K562 (cell line): ENCODE measurements around the gene HSD11B1L. TPM values are rescaled to one million over a fixed set of nuclear protein-coding genes. Genes with fewer than 3 reads are reported as not detected.

Experiments used
- CBX2 ChIP-seq: fragments of 200-600 bp; sonication (generic); IDR thresholded peaks from one replicate; pipeline ENCODE4 v1.6.1; 2012; ENCODE audit warnings: mild to moderate bottlenecking, low read length, inconsistent platforms; ENCODE audit not compliant: insufficient read depth, poor library complexity, severe bottlenecking
- KDM5B ChIP-seq: fragments of 200-600 bp; sonication (generic); IDR thresholded peaks from 2 replicates; pipeline ENCODE4 v1.6.1; 2012; ENCODE audit warnings: low read depth, mild to moderate bottlenecking, moderate library complexity, low read length, control low read depth, inconsistent platforms; ENCODE audit not compliant: insufficient replicate concordance
- RAD51 ChIP-seq: fragments of 450-650 bp; IDR thresholded peaks from 2 replicates; pipeline ENCODE4 v1.7.1; 2016; ENCODE audit warnings: low read depth, mild to moderate bottlenecking, borderline replicate concordance
- SIRT6 ChIP-seq: IDR thresholded peaks from one replicate; pipeline ENCODE4 v1.6.1; 2012; ENCODE audit warnings: low read depth, mild to moderate bottlenecking, control low read depth, inconsistent platforms, low read length, moderate library complexity
- SOX6 ChIP-seq: fragments of 450-650 bp; IDR thresholded peaks from 2 replicates; pipeline ENCODE4 v1.6.1; 2014; ENCODE audit warnings: mild to moderate bottlenecking
- TGIF2 ChIP-seq: sonication (generic); formaldehyde crosslinking; IDR thresholded peaks from 2 replicates; pipeline ENCODE4 v1.8.1; 2022; ENCODE audit warnings: mild to moderate bottlenecking, missing genetic modification reagents, moderate library complexity
- XRCC4 ChIP-seq: IDR thresholded peaks from one replicate; pipeline ENCODE4 v1.6.1; 2011; ENCODE audit not compliant: insufficient read depth, insufficient read length; ENCODE audit errors: extremely low read depth
- ZNF3 ChIP-seq: fragments of 250-450 bp; sonication (Bioruptor Pico); IDR thresholded peaks from 2 replicates; pipeline ENCODE4 v1.5.0; 2021; ENCODE audit warnings: mild to moderate bottlenecking, moderate library complexity
- polyA plus RNA-seq, 8 experiments: library from polyadenylated mRNA; depleted of rRNA in 4 of 8; stranded (reverse) in 5 of 8; unstranded in 3 of 8; fragments of >200 nt; fragmentation: Nextera tagmentation in 2 of 8; fragmentation: Illumina TruSeq in 1 of 8; extraction: Ambion mirVana in 2 of 8; extraction: Trizol in 1 of 8; gene quantifications; 2 replicates each; pipeline versions ENCODE4 v1.2.1 to v1.2.3, GENCODE V29; 2011 to 2014; ENCODE audit warnings: inconsistent platforms in 1 of 8, missing spikeins in 1 of 8
- total RNA-seq, 7 experiments: library from RNA; depleted of rRNA in 6 of 7; stranded (reverse); fragments of >200 nt in 6 of 7; fragmentation: Illumina TruSeq in 2 of 7; extraction: Trizol in 2 of 7; gene quantifications; 2 replicates each; pipeline versions ENCODE4 v1.2.1 to v1.2.3, GENCODE V29; 2011 to 2021; ENCODE audit warnings: low replicate concordance in 1 of 7
- TF ChIP-seq, protein P1 (sequence below): sonication (generic); formaldehyde crosslinking; IDR thresholded peaks from 2 replicates; pipeline ENCODE4 v1.8.1; 2023; ENCODE audit warnings: mild to moderate bottlenecking, missing genetic modification reagents
- TF ChIP-seq, protein P2 (sequence below): fragments of 450-650 bp; formaldehyde crosslinking; IDR thresholded peaks from 2 replicates; pipeline ENCODE4 v1.4.0; 2020; ENCODE audit warnings: mild to moderate bottlenecking, mixed read lengths
- TF ChIP-seq, protein P3 (sequence below): sonication (generic); formaldehyde crosslinking; IDR thresholded peaks from 2 replicates; pipeline ENCODE4 v1.8.1; 2023; ENCODE audit warnings: mild to moderate bottlenecking, missing genetic modification reagents
- TF ChIP-seq, protein P4 (sequence below): fragments of 250-450 bp; sonication (Bioruptor Pico); IDR thresholded peaks from 2 replicates; pipeline ENCODE4 v1.4.0; 2020; ENCODE audit warnings: mild to moderate bottlenecking
- TF ChIP-seq, protein P5 (sequence below): fragments of 250-450 bp; sonication (Bioruptor Pico); IDR thresholded peaks from 2 replicates; pipeline ENCODE4 v1.4.0; 2020; ENCODE audit warnings: borderline replicate concordance
- TF ChIP-seq, protein P6 (sequence below): fragments of 450-650 bp; IDR thresholded peaks from 2 replicates; pipeline ENCODE4 v1.6.1; 2016; ENCODE audit warnings: borderline replicate concordance

HSD11B1L gene
- total and polyA plus RNA-seq, 9 of the 15 experiments (the other 6 are each of a cell fraction or from before 2014, with no cell fraction given): 0.31 to 7.7 (median 2.3) TPM

DNA sequence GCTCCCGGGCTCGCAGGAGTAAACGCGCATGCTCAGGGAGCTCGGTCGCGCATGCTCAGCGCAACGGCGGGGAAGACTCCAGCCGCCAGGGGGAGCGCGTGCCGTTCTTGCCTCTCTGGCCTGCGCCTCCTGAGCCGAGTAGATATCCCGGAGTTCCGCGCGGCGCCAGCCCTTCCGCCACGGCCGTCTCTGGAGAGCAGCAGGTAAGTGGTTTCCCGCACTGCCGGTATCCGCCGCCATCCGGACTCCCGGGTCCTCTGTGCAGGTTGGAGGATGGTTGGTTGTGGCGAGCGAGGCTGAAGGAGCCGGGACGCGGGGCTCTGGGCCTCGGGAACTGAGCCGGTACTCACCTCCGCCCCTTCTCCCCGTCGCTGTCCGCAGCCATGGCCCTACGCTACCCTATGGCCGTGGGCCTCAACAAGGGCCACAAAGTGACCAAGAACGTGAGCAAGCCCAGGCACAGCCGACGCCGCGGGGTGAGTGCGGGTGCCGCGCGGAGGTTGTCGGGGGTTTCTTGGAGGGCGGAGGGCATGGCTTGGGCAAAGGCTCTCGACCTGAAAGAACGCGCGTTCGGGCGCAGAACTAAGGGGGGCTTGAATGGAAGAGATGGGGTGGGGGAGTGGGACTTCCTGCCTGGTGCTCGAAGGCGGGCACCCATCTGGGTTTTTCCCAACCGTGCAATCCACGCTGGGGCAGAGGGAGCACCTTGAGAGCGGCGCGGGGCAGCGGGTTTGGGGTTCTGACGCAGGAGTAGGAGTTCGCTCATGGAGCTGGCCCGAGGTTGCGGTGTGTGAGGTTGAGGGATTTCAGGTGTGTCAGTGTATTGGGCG is 9.5 kb downstream of the HSD11B1L start, which contains the start of gene RPL36 (continued):
- TF ChIP-seq, protein P1, sequence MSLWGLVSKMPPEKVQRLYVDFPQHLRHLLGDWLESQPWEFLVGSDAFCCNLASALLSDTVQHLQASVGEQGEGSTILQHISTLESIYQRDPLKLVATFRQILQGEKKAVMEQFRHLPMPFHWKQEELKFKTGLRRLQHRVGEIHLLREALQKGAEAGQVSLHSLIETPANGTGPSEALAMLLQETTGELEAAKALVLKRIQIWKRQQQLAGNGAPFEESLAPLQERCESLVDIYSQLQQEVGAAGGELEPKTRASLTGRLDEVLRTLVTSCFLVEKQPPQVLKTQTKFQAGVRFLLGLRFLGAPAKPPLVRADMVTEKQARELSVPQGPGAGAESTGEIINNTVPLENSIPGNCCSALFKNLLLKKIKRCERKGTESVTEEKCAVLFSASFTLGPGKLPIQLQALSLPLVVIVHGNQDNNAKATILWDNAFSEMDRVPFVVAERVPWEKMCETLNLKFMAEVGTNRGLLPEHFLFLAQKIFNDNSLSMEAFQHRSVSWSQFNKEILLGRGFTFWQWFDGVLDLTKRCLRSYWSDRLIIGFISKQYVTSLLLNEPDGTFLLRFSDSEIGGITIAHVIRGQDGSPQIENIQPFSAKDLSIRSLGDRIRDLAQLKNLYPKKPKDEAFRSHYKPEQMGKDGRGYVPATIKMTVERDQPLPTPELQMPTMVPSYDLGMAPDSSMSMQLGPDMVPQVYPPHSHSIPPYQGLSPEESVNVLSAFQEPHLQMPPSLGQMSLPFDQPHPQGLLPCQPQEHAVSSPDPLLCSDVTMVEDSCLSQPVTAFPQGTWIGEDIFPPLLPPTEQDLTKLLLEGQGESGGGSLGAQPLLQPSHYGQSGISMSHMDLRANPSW (CRISPR knock-in tag): peak; percentile 92; the same call in 1 of the 2 replicates
- TF ChIP-seq KDM5B (peak; percentile 98), XRCC4 (no peak), RAD51 (peak; percentile 15; the same call in 1 of the 2 replicates), TGIF2 (CRISPR knock-in tag) (peak; percentile 31; the same call in 1 of the 2 replicates), SIRT6 (no peak), CBX2 (no peak), SOX6 (no peak; the same call in 1 of the 2 replicates), ZNF3 (CRISPR knock-in tag) (no peak)
- TF ChIP-seq, protein P2, sequence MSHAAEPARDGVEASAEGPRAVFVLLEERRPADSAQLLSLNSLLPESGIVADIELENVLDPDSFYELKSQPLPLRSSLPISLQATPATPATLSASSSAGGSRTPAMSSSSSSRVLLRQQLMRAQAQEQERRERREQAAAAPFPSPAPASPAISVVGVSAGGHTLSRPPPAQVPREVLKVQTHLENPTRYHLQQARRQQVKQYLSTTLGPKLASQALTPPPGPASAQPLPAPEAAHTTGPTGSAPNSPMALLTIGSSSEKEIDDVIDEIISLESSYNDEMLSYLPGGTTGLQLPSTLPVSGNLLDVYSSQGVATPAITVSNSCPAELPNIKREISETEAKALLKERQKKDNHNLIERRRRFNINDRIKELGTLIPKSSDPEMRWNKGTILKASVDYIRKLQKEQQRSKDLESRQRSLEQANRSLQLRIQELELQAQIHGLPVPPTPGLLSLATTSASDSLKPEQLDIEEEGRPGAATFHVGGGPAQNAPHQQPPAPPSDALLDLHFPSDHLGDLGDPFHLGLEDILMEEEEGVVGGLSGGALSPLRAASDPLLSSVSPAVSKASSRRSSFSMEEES (CRISPR knock-in tag): no peak
- TF ChIP-seq, protein P3, sequence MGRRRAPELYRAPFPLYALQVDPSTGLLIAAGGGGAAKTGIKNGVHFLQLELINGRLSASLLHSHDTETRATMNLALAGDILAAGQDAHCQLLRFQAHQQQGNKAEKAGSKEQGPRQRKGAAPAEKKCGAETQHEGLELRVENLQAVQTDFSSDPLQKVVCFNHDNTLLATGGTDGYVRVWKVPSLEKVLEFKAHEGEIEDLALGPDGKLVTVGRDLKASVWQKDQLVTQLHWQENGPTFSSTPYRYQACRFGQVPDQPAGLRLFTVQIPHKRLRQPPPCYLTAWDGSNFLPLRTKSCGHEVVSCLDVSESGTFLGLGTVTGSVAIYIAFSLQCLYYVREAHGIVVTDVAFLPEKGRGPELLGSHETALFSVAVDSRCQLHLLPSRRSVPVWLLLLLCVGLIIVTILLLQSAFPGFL (CRISPR knock-in tag): no peak
- TF ChIP-seq, protein P4, sequence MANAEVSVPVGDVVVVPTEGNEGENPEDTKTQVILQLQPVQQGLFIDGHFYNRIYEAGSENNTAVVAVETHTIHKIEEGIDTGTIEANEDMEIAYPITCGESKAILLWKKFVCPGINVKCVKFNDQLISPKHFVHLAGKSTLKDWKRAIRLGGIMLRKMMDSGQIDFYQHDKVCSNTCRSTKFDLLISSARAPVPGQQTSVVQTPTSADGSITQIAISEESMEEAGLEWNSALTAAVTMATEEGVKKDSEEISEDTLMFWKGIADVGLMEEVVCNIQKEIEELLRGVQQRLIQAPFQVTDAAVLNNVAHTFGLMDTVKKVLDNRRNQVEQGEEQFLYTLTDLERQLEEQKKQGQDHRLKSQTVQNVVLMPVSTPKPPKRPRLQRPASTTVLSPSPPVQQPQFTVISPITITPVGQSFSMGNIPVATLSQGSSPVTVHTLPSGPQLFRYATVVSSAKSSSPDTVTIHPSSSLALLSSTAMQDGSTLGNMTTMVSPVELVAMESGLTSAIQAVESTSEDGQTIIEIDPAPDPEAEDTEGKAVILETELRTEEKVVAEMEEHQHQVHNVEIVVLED (CRISPR knock-in tag): peak; percentile 24; the same call in 1 of the 2 replicates
- TF ChIP-seq, protein P5, sequence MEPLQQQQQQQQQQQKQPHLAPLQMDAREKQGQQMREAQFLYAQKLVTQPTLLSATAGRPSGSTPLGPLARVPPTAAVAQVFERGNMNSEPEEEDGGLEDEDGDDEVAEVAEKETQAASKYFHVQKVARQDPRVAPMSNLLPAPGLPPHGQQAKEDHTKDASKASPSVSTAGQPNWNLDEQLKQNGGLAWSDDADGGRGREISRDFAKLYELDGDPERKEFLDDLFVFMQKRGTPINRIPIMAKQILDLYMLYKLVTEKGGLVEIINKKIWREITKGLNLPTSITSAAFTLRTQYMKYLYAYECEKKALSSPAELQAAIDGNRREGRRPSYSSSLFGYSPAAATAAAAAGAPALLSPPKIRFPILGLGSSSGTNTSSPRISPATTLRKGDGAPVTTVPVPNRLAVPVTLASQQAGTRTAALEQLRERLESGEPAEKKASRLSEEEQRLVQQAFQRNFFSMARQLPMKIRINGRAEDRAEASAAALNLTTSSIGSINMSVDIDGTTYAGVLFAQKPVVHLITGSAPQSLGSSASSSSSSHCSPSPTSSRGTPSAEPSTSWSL: 0 out of 2 replicates have a peak, but pooled peaks have one; percentile 24
- TF ChIP-seq, protein P6, sequence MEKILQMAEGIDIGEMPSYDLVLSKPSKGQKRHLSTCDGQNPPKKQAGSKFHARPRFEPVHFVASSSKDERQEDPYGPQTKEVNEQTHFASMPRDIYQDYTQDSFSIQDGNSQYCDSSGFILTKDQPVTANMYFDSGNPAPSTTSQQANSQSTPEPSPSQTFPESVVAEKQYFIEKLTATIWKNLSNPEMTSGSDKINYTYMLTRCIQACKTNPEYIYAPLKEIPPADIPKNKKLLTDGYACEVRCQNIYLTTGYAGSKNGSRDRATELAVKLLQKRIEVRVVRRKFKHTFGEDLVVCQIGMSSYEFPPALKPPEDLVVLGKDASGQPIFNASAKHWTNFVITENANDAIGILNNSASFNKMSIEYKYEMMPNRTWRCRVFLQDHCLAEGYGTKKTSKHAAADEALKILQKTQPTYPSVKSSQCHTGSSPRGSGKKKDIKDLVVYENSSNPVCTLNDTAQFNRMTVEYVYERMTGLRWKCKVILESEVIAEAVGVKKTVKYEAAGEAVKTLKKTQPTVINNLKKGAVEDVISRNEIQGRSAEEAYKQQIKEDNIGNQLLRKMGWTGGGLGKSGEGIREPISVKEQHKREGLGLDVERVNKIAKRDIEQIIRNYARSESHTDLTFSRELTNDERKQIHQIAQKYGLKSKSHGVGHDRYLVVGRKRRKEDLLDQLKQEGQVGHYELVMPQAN: peak; percentile 79
